ENCODE measurements around the gene PRDM12.

The PRDM12 gene

DNA sequence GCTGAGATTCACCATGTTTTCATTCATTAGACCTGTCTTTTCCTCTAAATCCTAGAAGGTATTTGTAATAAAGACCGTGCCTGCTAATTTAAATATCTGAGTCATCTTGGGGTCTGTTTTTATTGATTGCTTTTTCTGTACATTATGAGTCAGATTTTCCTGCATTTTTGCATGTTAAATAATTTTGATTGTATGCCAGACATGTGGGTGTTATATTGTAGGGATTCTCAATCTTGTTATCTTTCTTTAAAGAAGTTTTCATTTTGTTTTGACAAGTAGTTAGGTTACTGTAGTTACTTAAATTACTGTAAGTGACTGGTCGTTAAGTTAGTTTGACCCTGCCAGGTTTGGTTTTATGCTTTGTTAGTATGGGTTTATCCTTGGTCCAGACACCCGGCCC, 64.3 kb downstream of the PRDM12 start:
- no peak for DNase-seq (ENCODE audit: low spot score)

DNA sequence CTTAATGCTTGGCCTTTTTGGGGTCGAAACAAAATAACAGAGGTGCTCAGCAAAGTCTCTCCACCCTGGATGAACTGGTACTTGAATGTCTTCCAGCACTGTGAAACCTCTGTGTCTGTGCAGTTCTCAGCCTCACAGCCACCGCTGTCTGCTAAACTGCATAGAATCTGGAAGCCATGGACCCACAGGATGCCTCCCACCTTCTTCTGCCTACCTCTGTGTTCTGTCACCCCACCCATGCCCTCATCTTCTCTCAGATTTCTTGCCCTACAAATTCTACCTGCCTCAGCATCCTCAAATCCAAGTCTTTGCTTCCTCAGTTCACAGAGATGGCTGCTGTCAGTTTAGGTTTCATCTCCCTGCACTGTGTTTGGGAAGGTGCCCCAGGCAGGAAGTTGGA, 64.8 kb downstream of the PRDM12 start:
- no peak for DNase-seq (ENCODE audit: low spot score)

DNA sequence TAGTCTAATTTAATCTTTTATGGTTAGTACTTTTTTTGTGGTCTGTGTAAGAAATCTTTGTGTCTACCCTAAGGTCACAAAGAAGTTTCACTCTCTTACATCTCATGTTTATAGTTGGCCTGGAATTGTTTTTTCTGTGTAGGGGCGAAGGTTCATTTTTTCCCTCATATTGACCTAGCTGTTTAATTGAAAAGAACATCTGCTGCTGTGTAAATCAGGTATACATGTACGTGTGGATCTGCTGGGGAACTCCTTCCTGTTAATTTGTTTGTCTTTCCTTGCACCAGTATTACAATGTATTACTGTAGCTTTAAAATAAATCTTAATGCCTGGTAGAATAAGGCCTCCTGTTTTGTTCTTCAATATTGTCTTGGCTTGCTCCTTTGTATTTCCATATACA, 67.0 kb downstream of the PRDM12 start:
- DNase-seq (ENCODE audit: low spot score), result no peak

DNA sequence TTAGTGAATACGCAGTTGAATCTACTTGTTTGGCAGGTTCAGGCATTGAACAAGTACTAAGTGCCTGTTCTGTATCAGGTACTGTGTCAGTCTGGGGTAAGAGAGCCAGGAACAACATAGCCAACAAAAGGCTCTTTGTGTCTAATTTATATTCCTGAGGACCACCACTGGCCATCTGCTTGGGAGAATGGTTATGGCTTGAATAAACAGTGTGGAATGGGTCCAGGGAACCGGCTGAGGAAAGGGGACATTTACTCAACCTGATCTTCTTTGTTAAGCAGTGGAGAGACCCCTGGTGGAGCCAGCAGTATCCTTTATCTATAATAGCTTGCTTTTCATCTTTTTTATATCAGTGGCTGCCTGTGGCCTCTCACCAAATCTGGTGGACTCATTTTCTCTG, 67.7 kb downstream of the PRDM12 start:
- no peak for DNase-seq (ENCODE audit: low spot score)
